H1 (cell line): Measurements from ENCODE around the gene PTMA. TPM values are rescaled to one million over a fixed set of nuclear protein-coding genes. Genes with fewer than 3 reads are reported as not detected.

Source experiments
- ASH2L ChIP-seq: fragments of 200-600, 300-600 bp; sonication (generic); IDR thresholded peaks from one replicate; pipeline ENCODE4 v1.7.1; 2017; ENCODE audit warnings: low read length
- CBX8 ChIP-seq: fragments of 300-800, 300-1000 bp; sonication (generic); IDR thresholded peaks from 2 replicates; pipeline ENCODE4 v1.7.1; 2016; ENCODE audit warnings: low read depth, low read length, borderline replicate concordance
- JUN ChIP-seq: IDR thresholded peaks from 2 replicates; pipeline ENCODE4 v1.6.1; 2011; ENCODE audit warnings: low read depth, mild to moderate bottlenecking, improper control_type of control experiment, low read length
- KDM4A ChIP-seq: IDR thresholded peaks from one replicate; pipeline ENCODE4 v1.7.1; 2012; ENCODE audit warnings: low read depth, mild to moderate bottlenecking, moderate library complexity, low read length, inconsistent platforms; ENCODE audit not compliant: severe bottlenecking
- KDM5A ChIP-seq: fragments of 200-600 bp; IDR thresholded peaks from 2 replicates; pipeline ENCODE4 v1.7.1; 2012; ENCODE audit warnings: mild to moderate bottlenecking, low read length, inconsistent platforms, mixed read lengths
- POU5F1 ChIP-seq: IDR thresholded peaks from 2 replicates; pipeline ENCODE4 v1.6.1; 2011; ENCODE audit warnings: low read depth, mild to moderate bottlenecking, low read length, moderate library complexity
- RNF2 ChIP-seq: fragments of 200-900, 300-1000 bp; sonication (generic); IDR thresholded peaks from 2 replicates; pipeline ENCODE4 v1.7.1; 2016; ENCODE audit warnings: borderline replicate concordance, low read depth, mild to moderate bottlenecking, antibody characterized with exemption, low read length; ENCODE audit not compliant: poor library complexity, severe bottlenecking; ENCODE audit errors: missing control alignments
- polyA plus RNA-seq, 7 experiments: library from polyadenylated mRNA; depleted of rRNA in 3 of 7; stranded (reverse) in 5 of 7; unstranded in 2 of 7; fragments of >200 nt in 5 of 7; fragments of 200-250 nt in 2 of 7; gene quantifications; 1 replicate in 5 of 7; 2 replicates in 1 of 7; 4 replicates in 1 of 7; pipeline versions ENCODE4 v1.2.1 to v1.2.3, GENCODE V29; 2011 to 2013; ENCODE audit warnings: missing spikeins in 2 of 7, mixed read lengths in 2 of 7
- total RNA-seq: library from RNA; stranded (reverse); fragmentation: NEBNext Ultra II Directional; extraction: Animal tissue kit (Norgen Biotek cat#: 25700); gene quantifications from 2 replicates; pipeline ENCODE4 v1.2.1, GENCODE V29; 2021
- TF ChIP-seq, protein P1 (sequence below): fragments of 300-600 bp; sonication (generic); IDR thresholded peaks from 2 replicates; pipeline ENCODE4 v1.7.1; 2012; ENCODE audit warnings: low read length, moderate library complexity, mild to moderate bottlenecking, inconsistent platforms; ENCODE audit not compliant: insufficient replicate concordance
- TF ChIP-seq, protein P2 (sequence below), 3 experiments: IDR thresholded peaks; 1 replicate in 2 of 3; 2 replicates in 1 of 3; pipeline versions ENCODE4 v1.5.1 to v1.6.1; 2011; ENCODE audit warnings: low read length in 3 of 3, mild to moderate bottlenecking in 3 of 3, inconsistent platforms in 2 of 3, low read depth in 1 of 3, moderate library complexity in 1 of 3; ENCODE audit not compliant: insufficient read depth in 1 of 3; ENCODE audit errors: control extremely low read depth in 1 of 3

PTMA gene
- total and polyA plus RNA-seq, 2 of the 8 experiments (the other 6 are each of a cell fraction or from before 2014, with no cell fraction given): 683 to 2,680 TPM

DNA sequence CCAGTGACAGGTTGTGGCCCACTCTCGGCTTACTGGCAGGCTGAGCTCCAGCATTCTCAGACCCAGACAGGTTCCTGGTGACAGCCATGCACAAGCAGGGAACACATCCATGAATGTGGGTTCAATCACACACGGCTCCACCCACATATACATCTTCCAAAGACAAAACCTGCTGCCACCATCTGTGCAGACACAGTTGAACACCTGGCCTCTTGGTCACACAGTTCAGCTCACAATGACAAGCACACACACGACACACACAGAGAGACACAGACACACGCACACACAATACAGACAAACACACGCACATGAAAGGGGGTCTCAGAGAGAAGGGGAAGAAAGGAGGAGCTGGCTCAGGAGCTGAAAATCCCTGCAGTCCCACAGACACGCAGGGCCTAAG lies 32.1 kb upstream of the PTMA start (continued):
- TF ChIP-seq, protein P1, sequence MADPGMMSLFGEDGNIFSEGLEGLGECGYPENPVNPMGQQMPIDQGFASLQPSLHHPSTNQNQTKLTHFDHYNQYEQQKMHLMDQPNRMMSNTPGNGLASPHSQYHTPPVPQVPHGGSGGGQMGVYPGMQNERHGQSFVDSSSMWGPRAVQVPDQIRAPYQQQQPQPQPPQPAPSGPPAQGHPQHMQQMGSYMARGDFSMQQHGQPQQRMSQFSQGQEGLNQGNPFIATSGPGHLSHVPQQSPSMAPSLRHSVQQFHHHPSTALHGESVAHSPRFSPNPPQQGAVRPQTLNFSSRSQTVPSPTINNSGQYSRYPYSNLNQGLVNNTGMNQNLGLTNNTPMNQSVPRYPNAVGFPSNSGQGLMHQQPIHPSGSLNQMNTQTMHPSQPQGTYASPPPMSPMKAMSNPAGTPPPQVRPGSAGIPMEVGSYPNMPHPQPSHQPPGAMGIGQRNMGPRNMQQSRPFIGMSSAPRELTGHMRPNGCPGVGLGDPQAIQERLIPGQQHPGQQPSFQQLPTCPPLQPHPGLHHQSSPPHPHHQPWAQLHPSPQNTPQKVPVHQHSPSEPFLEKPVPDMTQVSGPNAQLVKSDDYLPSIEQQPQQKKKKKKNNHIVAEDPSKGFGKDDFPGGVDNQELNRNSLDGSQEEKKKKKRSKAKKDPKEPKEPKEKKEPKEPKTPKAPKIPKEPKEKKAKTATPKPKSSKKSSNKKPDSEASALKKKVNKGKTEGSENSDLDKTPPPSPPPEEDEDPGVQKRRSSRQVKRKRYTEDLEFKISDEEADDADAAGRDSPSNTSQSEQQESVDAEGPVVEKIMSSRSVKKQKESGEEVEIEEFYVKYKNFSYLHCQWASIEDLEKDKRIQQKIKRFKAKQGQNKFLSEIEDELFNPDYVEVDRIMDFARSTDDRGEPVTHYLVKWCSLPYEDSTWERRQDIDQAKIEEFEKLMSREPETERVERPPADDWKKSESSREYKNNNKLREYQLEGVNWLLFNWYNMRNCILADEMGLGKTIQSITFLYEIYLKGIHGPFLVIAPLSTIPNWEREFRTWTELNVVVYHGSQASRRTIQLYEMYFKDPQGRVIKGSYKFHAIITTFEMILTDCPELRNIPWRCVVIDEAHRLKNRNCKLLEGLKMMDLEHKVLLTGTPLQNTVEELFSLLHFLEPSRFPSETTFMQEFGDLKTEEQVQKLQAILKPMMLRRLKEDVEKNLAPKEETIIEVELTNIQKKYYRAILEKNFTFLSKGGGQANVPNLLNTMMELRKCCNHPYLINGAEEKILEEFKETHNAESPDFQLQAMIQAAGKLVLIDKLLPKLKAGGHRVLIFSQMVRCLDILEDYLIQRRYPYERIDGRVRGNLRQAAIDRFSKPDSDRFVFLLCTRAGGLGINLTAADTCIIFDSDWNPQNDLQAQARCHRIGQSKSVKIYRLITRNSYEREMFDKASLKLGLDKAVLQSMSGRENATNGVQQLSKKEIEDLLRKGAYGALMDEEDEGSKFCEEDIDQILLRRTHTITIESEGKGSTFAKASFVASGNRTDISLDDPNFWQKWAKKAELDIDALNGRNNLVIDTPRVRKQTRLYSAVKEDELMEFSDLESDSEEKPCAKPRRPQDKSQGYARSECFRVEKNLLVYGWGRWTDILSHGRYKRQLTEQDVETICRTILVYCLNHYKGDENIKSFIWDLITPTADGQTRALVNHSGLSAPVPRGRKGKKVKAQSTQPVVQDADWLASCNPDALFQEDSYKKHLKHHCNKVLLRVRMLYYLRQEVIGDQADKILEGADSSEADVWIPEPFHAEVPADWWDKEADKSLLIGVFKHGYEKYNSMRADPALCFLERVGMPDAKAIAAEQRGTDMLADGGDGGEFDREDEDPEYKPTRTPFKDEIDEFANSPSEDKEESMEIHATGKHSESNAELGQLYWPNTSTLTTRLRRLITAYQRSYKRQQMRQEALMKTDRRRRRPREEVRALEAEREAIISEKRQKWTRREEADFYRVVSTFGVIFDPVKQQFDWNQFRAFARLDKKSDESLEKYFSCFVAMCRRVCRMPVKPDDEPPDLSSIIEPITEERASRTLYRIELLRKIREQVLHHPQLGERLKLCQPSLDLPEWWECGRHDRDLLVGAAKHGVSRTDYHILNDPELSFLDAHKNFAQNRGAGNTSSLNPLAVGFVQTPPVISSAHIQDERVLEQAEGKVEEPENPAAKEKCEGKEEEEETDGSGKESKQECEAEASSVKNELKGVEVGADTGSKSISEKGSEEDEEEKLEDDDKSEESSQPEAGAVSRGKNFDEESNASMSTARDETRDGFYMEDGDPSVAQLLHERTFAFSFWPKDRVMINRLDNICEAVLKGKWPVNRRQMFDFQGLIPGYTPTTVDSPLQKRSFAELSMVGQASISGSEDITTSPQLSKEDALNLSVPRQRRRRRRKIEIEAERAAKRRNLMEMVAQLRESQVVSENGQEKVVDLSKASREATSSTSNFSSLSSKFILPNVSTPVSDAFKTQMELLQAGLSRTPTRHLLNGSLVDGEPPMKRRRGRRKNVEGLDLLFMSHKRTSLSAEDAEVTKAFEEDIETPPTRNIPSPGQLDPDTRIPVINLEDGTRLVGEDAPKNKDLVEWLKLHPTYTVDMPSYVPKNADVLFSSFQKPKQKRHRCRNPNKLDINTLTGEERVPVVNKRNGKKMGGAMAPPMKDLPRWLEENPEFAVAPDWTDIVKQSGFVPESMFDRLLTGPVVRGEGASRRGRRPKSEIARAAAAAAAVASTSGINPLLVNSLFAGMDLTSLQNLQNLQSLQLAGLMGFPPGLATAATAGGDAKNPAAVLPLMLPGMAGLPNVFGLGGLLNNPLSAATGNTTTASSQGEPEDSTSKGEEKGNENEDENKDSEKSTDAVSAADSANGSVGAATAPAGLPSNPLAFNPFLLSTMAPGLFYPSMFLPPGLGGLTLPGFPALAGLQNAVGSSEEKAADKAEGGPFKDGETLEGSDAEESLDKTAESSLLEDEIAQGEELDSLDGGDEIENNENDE: no peak
- TF ChIP-seq, protein P2, sequence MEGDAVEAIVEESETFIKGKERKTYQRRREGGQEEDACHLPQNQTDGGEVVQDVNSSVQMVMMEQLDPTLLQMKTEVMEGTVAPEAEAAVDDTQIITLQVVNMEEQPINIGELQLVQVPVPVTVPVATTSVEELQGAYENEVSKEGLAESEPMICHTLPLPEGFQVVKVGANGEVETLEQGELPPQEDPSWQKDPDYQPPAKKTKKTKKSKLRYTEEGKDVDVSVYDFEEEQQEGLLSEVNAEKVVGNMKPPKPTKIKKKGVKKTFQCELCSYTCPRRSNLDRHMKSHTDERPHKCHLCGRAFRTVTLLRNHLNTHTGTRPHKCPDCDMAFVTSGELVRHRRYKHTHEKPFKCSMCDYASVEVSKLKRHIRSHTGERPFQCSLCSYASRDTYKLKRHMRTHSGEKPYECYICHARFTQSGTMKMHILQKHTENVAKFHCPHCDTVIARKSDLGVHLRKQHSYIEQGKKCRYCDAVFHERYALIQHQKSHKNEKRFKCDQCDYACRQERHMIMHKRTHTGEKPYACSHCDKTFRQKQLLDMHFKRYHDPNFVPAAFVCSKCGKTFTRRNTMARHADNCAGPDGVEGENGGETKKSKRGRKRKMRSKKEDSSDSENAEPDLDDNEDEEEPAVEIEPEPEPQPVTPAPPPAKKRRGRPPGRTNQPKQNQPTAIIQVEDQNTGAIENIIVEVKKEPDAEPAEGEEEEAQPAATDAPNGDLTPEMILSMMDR (IDR thresholded peaks at IDR 0.05; ENCODE audit: control extremely low read depth in 1 of 3, insufficient read depth in 1 of 3, low read depth in 1 of 3, low read length in 3 of 3): no peak
- no peak for TF ChIP-seq KDM4A
- TF ChIP-seq KDM5A: no peak
- no peak for TF ChIP-seq POU5F1
- no peak for TF ChIP-seq JUN
- no peak for TF ChIP-seq RNF2
- TF ChIP-seq CBX8: no peak
- TF ChIP-seq ASH2L: no peak
